Measurements from ENCODE around the gene SLCO2B1. TPM values are rescaled to one million over a fixed set of nuclear protein-coding genes. Genes with fewer than 3 reads are reported as not detected.

Gene SLCO2B1
- total RNA-seq, 1 experiment from 2014 or later, result not detected

- H3K4me1 ChIP-seq (ENCODE audit: insufficient read depth, low read length), result peaks cover 5% of the 10 kb centered on the region
- no CpG with 5 or more reads among the region's 8 CpGs for WGBS (ENCODE audit: extremely low coverage, insufficient read length, low lambda C conversion rate)
- Mint-ChIP-seq H3K27me3 (ENCODE audit: low read depth) (peaks cover 37% of the 10 kb centered on the region), H3K4me3 (no peak overlapping the region), H3K27ac (no peak overlapping the region), H3K9me3 (no peaks in the 10 kb centered on the region), H3K4me1 (peaks cover 29 to 42% of the 10 kb centered on the region in 2 experiments), H3K36me3 (ENCODE audit: insufficient read depth in 1 of 3, low read depth in 3 of 3) (no peaks in the 10 kb centered on the region)
- no peak overlapping the region for H2AK5ac ChIP-seq (ENCODE audit: insufficient read length, low read length)
- peaks cover 3% of the 10 kb centered on the region; the same call in 1 of the 2 replicates for H3K27me3 ChIP-seq (ENCODE audit: insufficient read depth, low read length)
- H2BK20ac ChIP-seq (ENCODE audit: low read depth, low read length, poor library complexity, severe bottlenecking), result no peak overlapping the region
- no peak overlapping the region for H2AFZ ChIP-seq (ENCODE audit: low read length)
- no peak overlapping the region for H3K4ac ChIP-seq (ENCODE audit: low read depth, low read length)
- H2BK15ac ChIP-seq (ENCODE audit: low read depth, low read length), result no peak overlapping the region
- H3K9me3 ChIP-seq (ENCODE audit: control insufficient read depth, low read depth, low read length), result no peaks in the 10 kb centered on the region
- H2BK5ac ChIP-seq (ENCODE audit: insufficient read length, low read length), result no peak overlapping the region
- peaks cover 7% of the 10 kb centered on the region for H3K23me2 ChIP-seq (ENCODE audit: insufficient read length, low read depth, low read length, poor library complexity, severe bottlenecking)
- H3K4me2 ChIP-seq (ENCODE audit: insufficient read depth, insufficient read length, low read length), result no peak overlapping the region
- no peak overlapping the region for H3K18ac ChIP-seq (ENCODE audit: insufficient read length, low read depth, low read length)
- H3K79me2 ChIP-seq (ENCODE audit: insufficient read depth, low read length), result 0 out of 2 replicates have a peak, but pooled peaks cover 2% of the 10 kb centered on the region
- H3K27ac ChIP-seq (ENCODE audit: insufficient read length, low read depth, low read length), result no peak overlapping the region
- TF ChIP-seq CTCF (conservative IDR thresholded peaks at IDR 0.05), result no peak
- no peaks in the 10 kb centered on the region for H3K79me1 ChIP-seq (ENCODE audit: insufficient read depth, low read depth, low read length, poor library complexity, severe bottlenecking)
- no peak overlapping the region for H4K91ac ChIP-seq (ENCODE audit: insufficient read length, low read depth, low read length)
- H4K20me1 ChIP-seq (ENCODE audit: control insufficient read depth, insufficient read depth, insufficient read length), result no peaks in the 10 kb centered on the region
- no peak overlapping the region for H3K14ac ChIP-seq (ENCODE audit: insufficient read depth, low read length)
- H3K23ac ChIP-seq (ENCODE audit: insufficient read length, low read depth, low read length), result no peak overlapping the region
- H3K56ac ChIP-seq (ENCODE audit: insufficient read length, low read depth, low read length), result no peak overlapping the region
- H4K8ac ChIP-seq (replicated peaks; ENCODE audit: insufficient read length, low read depth, low read length), result no peak overlapping the region
- no peak for DNase-seq
- no peak overlapping the region for H2BK12ac ChIP-seq (ENCODE audit: insufficient read length, low read depth, low read length)
- H2BK120ac ChIP-seq (ENCODE audit: low read depth, low read length, poor library complexity, severe bottlenecking), result no peak overlapping the region
- H3K9ac ChIP-seq (ENCODE audit: extremely low read depth, insufficient read length, low read length), result no peak overlapping the region
- H4K5ac ChIP-seq (ENCODE audit: insufficient read length, low read depth, low read length), result no peak overlapping the region
- no peak overlapping the region for H3T11ph ChIP-seq (ENCODE audit: low read length)
Measured at GRCh38 chr11:75237050-75237449, 86.1 kb downstream of the SLCO2B1 start.

All from H9 (cell line).